ENCODE results near the gene RPS2.
A peak's percentile ranks its signal among the peaks of the same experiment; 100 is the strongest.

The RPS2 gene

DNA sequence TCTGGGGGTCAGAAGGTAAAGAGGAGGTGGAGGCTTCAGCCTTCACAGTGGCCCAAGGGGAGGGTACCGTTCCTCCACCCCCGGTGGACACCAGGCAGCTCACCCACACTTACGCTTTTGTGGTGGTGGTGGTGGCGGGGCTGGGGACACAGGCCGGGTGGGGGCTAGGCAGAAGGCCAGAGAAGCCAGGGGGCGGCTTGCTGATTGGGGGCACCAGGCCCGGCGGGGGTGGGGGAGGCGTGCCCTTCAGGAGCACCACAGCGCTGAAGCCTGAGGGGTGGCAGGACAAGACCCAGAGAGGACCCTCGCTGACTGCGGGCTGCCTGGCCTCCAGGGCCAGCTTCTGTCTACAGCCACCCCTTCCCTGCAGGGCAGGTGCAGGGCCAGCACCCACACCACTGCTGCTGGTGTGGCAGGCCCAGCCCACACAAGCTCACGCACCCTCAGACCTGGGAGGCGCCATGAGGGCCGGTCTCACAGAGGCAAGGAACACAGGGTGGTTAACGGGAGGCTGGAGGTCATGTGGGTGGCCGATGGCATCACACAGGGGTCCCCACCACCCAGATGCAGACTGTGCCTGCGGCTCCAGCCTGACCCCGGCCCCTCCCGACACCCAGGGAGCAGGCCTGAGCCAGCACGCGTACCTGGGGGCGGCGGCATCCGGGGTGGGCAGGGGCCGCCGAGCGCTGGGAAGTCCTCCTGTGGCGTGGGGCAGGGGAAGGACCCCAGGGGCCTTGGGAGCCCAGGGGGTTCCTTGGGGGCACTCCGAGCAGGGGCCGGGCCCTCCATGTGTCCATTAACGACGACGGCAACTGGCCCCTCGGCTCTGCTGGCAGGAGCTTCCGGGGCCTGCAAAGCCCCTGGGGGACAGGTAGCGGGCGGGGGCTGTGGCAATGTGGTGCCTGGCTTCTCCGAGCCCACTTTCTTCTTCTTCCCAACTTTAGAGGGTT lies 34.5 kb upstream of the RPS2 start:
- no peak for DNase-seq (ENCODE audit: low spot score)

DNA sequence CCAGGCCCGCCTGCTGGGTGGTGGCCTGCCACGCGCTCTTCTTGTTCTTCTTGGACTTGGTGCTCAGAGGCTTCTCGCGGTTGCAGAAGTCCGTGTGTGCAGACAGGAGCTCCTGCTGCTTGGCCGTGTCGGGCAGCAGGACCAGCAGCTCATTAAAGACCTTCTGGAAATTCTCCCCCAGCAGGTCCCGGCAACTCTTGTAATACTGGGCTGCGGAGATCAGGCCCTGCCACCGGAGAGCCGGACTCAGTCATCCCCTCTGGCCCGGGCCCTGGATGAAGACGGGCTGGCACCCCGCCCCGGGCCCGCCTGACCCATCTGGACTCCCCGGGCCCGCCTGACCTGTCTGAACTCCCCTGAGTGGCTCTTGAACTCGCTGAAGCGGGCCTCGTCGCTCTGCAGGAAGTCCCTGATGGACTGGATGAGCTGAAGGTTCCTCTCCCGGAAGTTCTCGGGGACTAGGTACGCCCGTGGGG lies 33.8 kb upstream of the RPS2 start:
- no peak for DNase-seq (ENCODE audit: low spot score)

- DNase-seq (ENCODE audit: low spot score), result peak; percentile 49
These were observed 33.1 kb upstream of the RPS2 start for GRCh38 chr16:1997494-1998359.

DNA sequence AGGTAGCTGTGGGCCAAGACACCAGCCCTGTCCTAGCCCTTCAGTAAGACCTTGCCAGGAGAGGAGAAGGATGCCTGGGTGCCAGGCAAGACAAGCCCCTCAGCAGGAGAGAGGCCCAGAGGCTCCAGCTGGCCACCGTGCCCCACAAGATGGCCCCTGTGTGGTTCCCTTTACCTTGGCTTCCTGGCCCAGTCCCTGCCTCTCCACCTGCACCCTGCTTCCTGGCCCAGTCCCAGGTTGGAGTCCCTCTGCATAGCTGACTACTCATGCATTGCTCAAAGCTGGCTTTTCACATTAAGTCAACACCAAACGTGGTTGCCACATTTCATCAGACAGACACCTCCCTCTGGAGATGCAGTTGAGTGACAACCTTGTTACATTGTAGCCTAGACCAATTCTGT lies 29.1 kb upstream of the RPS2 start:
- DNase-seq (ENCODE audit: low spot score), result peak; percentile 23

GRCh38 chr16:1992704-1993317 lies 28.2 kb upstream of the RPS2 start:
- DNase-seq (ENCODE audit: low spot score), result no peak

DNA sequence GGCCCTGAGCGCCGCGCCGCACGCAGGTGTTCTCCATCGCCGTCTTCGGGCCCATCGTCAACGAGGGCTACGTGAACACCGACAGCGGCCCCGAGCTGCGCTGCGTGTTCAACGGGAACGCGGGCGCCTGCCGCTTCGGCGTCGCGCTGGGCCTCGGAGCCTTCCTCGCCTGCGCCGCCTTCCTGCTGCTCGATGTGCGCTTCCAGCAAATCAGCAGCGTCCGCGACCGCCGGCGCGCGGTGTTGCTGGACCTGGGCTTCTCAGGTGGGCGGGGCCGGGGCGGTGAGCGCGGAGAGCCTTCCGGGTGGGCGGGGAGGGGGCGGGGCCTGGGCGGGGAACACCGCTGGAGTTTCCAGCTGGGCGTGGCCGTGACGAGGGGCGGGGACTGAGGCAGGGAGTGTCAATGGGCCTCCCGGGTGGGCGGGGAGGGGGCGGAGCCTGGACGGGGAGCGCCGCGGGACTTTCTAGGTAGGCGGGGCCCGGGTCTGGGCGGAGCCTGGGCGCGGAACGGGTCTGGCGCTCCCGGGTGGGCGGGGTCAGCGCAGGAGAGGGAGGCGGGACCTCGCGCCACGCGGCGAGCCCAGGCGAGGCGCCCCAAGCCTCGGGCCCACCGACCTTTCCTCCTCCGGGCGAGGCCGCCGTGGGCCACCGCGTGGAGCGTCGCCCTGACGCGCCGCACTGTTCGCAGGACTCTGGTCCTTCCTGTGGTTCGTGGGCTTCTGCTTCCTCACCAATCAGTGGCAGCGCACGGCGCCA lies 27.5 kb upstream of the RPS2 start:
- peak; percentile 94 for DNase-seq (ENCODE audit: low spot score)

- no peak for DNase-seq (ENCODE audit: low spot score)
These were observed 26.9 kb upstream of the RPS2 start for GRCh38 chr16:1991588-1991947.

- DNase-seq (ENCODE audit: low spot score), result no peak
These were observed 26.5 kb upstream of the RPS2 start for GRCh38 chr16:1991135-1991551.

DNA sequence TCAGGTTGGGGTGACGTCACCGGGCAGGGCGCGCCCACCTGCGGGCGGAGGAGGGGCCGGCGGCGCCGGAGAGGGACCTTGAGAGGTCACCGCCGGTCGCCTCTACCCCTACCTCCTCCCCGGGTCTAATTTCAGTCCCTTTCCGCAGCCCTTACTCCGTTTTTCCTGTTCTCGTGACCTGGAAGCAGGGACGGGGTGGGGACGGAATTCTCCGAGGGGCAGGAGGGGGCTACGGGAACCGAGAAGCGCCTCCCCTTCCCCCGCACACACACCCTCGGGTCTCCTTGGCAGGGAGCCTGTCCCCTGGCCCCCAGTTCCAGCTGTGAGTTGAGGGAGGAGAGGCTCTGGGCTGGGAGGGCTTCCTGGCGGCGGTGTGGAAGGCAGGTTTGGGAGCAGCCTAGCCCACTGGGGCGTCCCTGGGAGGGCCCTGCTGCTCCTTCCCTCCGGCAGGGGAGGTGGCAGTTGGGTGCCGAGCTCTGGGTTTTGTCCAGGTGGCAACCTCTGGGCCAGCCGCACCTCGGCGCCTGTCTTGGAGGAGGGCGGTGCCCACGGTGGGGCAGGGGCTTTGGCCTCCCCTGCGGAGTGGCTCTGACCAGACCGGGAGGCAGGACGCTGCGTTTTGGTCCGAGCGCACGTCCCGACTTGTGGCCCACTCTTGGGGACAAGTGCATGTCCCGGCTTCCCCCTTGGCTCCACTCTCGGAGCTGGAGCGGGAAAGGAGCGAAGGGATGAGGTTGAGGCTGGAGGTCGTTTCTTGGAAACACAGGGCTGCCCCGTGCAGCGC lies 25.9 kb upstream of the RPS2 start:
- no peak for DNase-seq (ENCODE audit: low spot score)

- no peak for DNase-seq (ENCODE audit: low spot score)
These were observed 25.4 kb upstream of the RPS2 start for GRCh38 chr16:1990101-1990350.

DNA sequence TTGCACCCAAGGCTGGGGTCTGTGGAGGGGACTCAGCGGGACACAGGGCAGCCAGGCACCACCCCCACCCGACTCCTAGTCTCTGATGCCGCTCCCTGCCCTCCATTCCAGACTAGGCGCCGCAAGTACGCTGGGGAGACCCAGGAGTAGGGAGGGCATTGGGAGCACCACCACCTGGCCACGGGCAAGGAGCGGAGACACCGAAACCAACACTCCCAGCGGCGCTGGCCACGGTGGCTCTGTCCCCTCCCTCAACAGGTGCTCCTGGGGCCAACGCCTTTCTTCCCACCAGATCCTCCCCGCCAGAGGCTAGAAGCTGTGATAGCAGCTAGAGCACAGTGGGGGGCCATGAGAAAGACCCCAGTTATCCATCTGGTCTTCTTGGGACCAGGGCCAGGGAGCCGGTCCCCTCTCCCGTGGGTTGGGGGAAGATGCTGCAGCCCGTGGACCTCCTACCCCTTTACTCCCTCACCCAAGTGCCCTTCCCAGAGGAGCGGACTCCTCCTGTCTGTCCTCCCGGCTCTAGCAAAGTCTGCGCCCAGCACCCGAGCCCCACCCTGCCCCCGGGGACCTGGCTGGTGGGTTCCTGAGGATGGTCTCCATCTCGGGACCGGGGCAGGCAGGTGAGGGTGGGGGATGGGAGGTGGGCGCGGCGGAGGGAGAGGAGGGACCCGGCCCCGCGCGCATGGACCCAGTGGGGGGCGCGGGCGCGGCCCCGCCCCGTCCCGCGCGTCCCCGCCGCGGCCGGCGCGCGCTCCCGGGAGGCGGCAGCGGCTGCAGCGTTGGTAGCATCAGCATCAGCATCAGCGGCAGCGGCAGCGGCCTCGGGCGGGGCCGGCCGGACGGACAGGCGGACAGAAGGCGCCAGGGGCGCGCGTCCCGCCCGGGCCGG lies 24.8 kb upstream of the RPS2 start, which contains the start of gene SYNGR3:
Gene SYNGR3, plus strand, starts transcription at position 762 of the 892 bp plus-strand sequence. CDS start 133 bp downstream, outside the sequence.
- peak; percentile 51 for DNase-seq (ENCODE audit: low spot score)

GRCh38 chr16:1987198-1987597 lies 22.6 kb upstream of the RPS2 start:
- DNase-seq (ENCODE audit: low spot score), result no peak

DNA sequence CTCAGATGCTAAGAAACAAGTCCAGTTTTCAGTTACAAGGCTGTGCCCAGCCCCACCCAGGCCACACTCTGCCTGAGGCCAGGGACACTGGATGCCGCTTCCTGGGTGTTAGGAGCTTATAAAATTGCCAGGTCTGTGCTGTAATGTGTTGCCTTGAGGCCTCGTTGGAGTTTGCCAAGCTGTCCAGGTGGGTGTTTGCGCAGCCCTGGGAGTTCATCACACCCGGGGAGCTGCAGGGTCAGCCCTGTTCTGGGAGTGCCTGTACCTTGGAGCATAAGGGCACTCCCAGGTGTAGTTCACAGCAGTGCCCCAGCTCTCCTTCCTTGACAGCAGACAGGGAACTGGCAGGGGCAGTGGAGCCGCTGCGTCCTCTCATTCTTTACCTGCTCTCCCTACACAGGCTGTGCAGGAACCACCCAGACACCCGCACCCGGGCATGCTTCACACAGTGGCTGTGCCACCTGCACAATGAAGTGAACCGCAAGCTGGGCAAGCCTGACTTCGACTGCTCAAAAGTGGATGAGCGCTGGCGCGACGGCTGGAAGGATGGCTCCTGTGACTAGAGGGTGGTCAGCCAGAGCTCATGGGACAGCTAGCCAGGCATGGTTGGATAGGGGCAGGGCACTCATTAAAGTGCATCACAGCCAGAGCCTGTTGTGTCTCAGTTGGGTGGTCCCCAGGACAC lies 21.0 kb upstream of the RPS2 start:
- no peak for DNase-seq (ENCODE audit: low spot score)

DNA sequence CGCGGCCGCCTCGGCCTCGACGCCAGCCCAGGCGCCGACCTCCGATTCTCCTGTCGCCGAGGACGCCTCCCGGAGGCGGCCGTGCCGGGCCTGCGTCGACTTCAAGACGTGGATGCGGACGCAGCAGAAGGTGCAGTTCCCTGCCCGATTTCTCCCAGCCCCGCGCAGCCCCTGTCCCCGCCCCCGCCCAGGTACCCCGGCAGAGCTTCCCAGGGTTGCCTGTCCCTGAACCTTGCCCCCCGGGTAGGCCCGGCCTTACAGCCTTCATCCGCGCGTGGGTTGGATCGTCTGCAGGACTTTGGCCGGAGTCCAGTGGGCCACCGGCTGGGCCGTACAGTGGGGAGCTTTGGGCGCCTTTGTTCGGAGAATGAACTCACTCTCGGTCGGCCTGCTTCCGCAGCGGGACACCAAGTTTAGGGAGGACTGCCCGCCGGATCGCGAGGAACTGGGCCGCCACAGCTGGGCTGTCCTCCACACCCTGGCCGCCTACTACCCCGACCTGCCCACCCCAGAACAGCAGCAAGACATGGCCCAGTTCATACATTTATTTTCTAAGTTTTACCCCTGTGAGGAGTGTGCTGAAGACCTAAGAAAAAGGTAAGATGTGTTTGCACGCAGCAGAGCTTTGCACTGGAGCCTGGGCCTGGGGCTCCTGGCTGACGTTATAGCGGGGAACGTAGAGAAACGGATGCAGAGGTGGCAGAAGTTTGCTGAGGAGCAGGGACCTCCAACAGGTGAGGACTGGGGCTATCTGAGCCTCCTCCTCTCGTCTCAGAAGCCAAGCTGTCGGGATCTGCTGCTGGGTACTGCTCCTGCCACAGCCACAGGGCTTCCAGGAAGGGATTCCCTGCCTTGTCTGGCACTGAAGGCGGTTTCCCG lies 20.0 kb upstream of the RPS2 start:
- peak; percentile 40 for DNase-seq (ENCODE audit: low spot score)

GRCh38 chr16:1983544-1984346 lies 19.1 kb upstream of the RPS2 start, which contains the start of gene GFER:
Gene GFER, plus strand, starts transcription at chr16:1984193. Its CDS starts 26 bp downstream, at chr16:1984219.
- DNase-seq (ENCODE audit: low spot score), result peak; percentile 98

DNA sequence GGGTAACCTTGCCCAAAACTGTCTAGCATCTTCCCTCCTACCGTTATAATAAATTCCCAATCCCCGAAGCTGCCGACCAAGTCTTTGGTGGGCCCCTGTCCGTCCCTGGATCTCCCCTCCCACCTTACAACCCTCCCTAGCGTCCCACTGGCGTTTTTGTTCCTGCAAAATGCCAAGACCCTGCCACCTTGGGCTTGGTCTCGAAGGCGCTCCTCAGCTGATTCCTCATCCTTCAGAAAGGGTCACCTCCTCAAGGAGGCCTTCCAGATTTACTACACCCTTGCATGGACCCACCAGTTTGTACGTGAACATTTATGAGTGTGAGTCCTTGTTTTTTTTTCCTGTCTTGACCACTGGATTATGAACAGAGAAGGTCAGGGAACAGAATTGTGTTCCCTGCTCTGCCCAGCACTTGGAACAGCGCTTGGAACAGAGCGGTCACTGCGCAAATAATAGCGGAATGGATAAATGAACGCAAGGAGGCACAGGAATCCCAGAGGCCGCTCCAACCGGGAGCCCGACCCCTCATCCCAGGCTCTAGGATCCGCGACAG lies 18.4 kb upstream of the RPS2 start:
- DNase-seq (ENCODE audit: low spot score), result no peak

GRCh38 chr16:1982013-1982433 lies 17.4 kb upstream of the RPS2 start:
- DNase-seq (ENCODE audit: low spot score), result no peak
